ENCODE data around the gene GPC5. TPM values are rescaled to one million over a fixed set of nuclear protein-coding genes. Genes with fewer than 3 reads are reported as not detected.

GPC5 gene
- total and polyA plus RNA-seq, 2 donors = 0.06 to 5.0 TPM

GRCh38 chr13:91510058-91510457 is 111.6 kb downstream of the GPC5 start:
- Histone ChIP-seq H3K27ac (ENCODE audit: low read depth) (no peak overlapping the region), H3K36me3 (ENCODE audit: insufficient read depth) (no peaks in the 10 kb centered on the region), H3K4me3 (ENCODE audit: low read depth, low read length) (no peak overlapping the region), H3K4me1 (ENCODE audit: insufficient read depth) (no peaks in the 10 kb centered on the region)
- WGBS = 52% methylated on average over 2 of the region's 2 CpGs
- DNase-seq (ENCODE audit: extremely low spot score) = no peak

GRCh38 chr13:91513790-91514189 is 115.4 kb downstream of the GPC5 start:
- DNase-seq (ENCODE audit: extremely low spot score) = no peak
- no peak overlapping the region for H3K4me3 ChIP-seq (ENCODE audit: low read depth, low read length)
- H3K27ac ChIP-seq (ENCODE audit: low read depth) = no peak overlapping the region
- 72% methylated on average over 1 of the region's 1 CpG for WGBS
- no peaks in the 10 kb centered on the region for H3K4me1 ChIP-seq (ENCODE audit: insufficient read depth)
- no peaks in the 10 kb centered on the region for H3K36me3 ChIP-seq (ENCODE audit: insufficient read depth)

- WGBS = 89% methylated on average over 3 of the region's 3 CpGs
- H3K27ac ChIP-seq (ENCODE audit: low read depth) = no peak overlapping the region
- no peak for DNase-seq (ENCODE audit: extremely low spot score)
- no peaks in the 10 kb centered on the region for H3K36me3 ChIP-seq (ENCODE audit: insufficient read depth)
- no peaks in the 10 kb centered on the region for H3K4me1 ChIP-seq (ENCODE audit: insufficient read depth)
- H3K4me3 ChIP-seq (ENCODE audit: low read depth, low read length) = no peak overlapping the region
Measured at GRCh38 chr13:91516799-91517198, 118.4 kb downstream of the GPC5 start.

- Histone ChIP-seq H3K4me1 (ENCODE audit: insufficient read depth) (peaks cover 1% of the 10 kb centered on the region), H3K4me3 (ENCODE audit: low read depth, low read length) (no peak overlapping the region), H3K36me3 (ENCODE audit: insufficient read depth) (no peaks in the 10 kb centered on the region), H3K27ac (ENCODE audit: low read depth) (no peak overlapping the region)
- no peak for DNase-seq (ENCODE audit: extremely low spot score)
Measured at GRCh38 chr13:91520952-91521351, 122.5 kb downstream of the GPC5 start.

- no peak overlapping the region for H3K27ac ChIP-seq (ENCODE audit: low read depth)
- WGBS = 49% methylated on average over 3 of the region's 3 CpGs
- H3K4me1 ChIP-seq (ENCODE audit: insufficient read depth) = peaks cover 1% of the 10 kb centered on the region
- no peak overlapping the region for H3K4me3 ChIP-seq (ENCODE audit: low read depth, low read length)
- H3K36me3 ChIP-seq (ENCODE audit: insufficient read depth) = no peaks in the 10 kb centered on the region
- no peak for DNase-seq (ENCODE audit: extremely low spot score)
Measured at GRCh38 chr13:91523116-91523515, 124.7 kb downstream of the GPC5 start.

GRCh38 chr13:91526543-91527033 is 128.2 kb downstream of the GPC5 start:
- WGBS = 85% methylated on average over 3 of the region's 3 CpGs
- no peak overlapping the region for H3K27ac ChIP-seq (ENCODE audit: low read depth)
- H3K4me1 ChIP-seq (ENCODE audit: insufficient read depth) = peaks cover 1% of the 10 kb centered on the region
- no peaks in the 10 kb centered on the region for H3K36me3 ChIP-seq (ENCODE audit: insufficient read depth)
- no peak for DNase-seq (ENCODE audit: extremely low spot score)
- no peak overlapping the region for H3K4me3 ChIP-seq (ENCODE audit: low read depth, low read length)

GRCh38 chr13:91529739-91530482 is 131.5 kb downstream of the GPC5 start:
- no peak for DNase-seq (ENCODE audit: extremely low spot score)
- WGBS = 89% methylated on average over 3 of the region's 3 CpGs
- no peak overlapping the region for H3K27ac ChIP-seq (ENCODE audit: low read depth)
- H3K36me3 ChIP-seq (ENCODE audit: insufficient read depth) = no peaks in the 10 kb centered on the region
- H3K4me3 ChIP-seq (ENCODE audit: low read depth, low read length) = no peak overlapping the region
- no peaks in the 10 kb centered on the region for H3K4me1 ChIP-seq (ENCODE audit: insufficient read depth)

- WGBS = 56% methylated on average over 2 of the region's 2 CpGs
Measured at GRCh38 chr13:91531646-91532045, 133.2 kb downstream of the GPC5 start.

GRCh38 chr13:91533354-91533753 is 134.9 kb downstream of the GPC5 start:
- DNase-seq (ENCODE audit: extremely low spot score) = no peak
- H3K27ac ChIP-seq (ENCODE audit: low read depth) = no peak overlapping the region
- H3K4me3 ChIP-seq (ENCODE audit: low read depth, low read length) = no peak overlapping the region
- WGBS = 76% methylated on average over 2 of the region's 2 CpGs
- H3K36me3 ChIP-seq (ENCODE audit: insufficient read depth) = no peaks in the 10 kb centered on the region
- H3K4me1 ChIP-seq (ENCODE audit: insufficient read depth) = no peaks in the 10 kb centered on the region

More at GRCh38 chr13:91531646-91532045, 133.2 kb downstream of the GPC5 start:
- Histone ChIP-seq H3K27ac (ENCODE audit: low read depth) (no peak overlapping the region), H3K4me3 (ENCODE audit: low read depth, low read length) (no peak overlapping the region), H3K36me3 (ENCODE audit: insufficient read depth) (no peaks in the 10 kb centered on the region), H3K4me1 (ENCODE audit: insufficient read depth) (no peaks in the 10 kb centered on the region)
- DNase-seq (ENCODE audit: extremely low spot score) = no peak

GRCh38 chr13:91534996-91535395 is 136.6 kb downstream of the GPC5 start:
- no peak for DNase-seq (ENCODE audit: extremely low spot score)
- no peak overlapping the region for H3K27ac ChIP-seq (ENCODE audit: low read depth)
- no peak overlapping the region for H3K4me3 ChIP-seq (ENCODE audit: low read depth, low read length)
- H3K36me3 ChIP-seq (ENCODE audit: insufficient read depth) = no peaks in the 10 kb centered on the region
- WGBS = 91% methylated on average over 2 of the region's 2 CpGs
- H3K4me1 ChIP-seq (ENCODE audit: insufficient read depth) = no peaks in the 10 kb centered on the region

GRCh38 chr13:91537376-91537775 is 139.0 kb downstream of the GPC5 start:
- H3K36me3 ChIP-seq (ENCODE audit: insufficient read depth) = no peaks in the 10 kb centered on the region
- no peaks in the 10 kb centered on the region for H3K4me1 ChIP-seq (ENCODE audit: insufficient read depth)
- 81% methylated on average over 2 of the region's 2 CpGs for WGBS
- H3K27ac ChIP-seq (ENCODE audit: low read depth) = no peak overlapping the region
- no peak for DNase-seq (ENCODE audit: extremely low spot score)
- H3K4me3 ChIP-seq (ENCODE audit: low read depth, low read length) = no peak overlapping the region

- DNase-seq (ENCODE audit: extremely low spot score) = no peak
- Histone ChIP-seq H3K36me3 (ENCODE audit: insufficient read depth) (no peaks in the 10 kb centered on the region), H3K27ac (ENCODE audit: low read depth) (no peak overlapping the region), H3K4me3 (ENCODE audit: low read depth, low read length) (no peak overlapping the region), H3K4me1 (ENCODE audit: insufficient read depth) (no peaks in the 10 kb centered on the region)
- WGBS = 73% methylated on average over 3 of the region's 3 CpGs
Measured at GRCh38 chr13:91539286-91540157, 141.1 kb downstream of the GPC5 start.

- H3K27ac ChIP-seq (ENCODE audit: low read depth) = no peak overlapping the region
- no peaks in the 10 kb centered on the region for H3K4me1 ChIP-seq (ENCODE audit: insufficient read depth)
- DNase-seq (ENCODE audit: extremely low spot score) = no peak
- 67% methylated on average over 1 of the region's 1 CpG for WGBS
- no peaks in the 10 kb centered on the region for H3K36me3 ChIP-seq (ENCODE audit: insufficient read depth)
- H3K4me3 ChIP-seq (ENCODE audit: low read depth, low read length) = no peak overlapping the region
Measured at GRCh38 chr13:91540158-91540736, 141.8 kb downstream of the GPC5 start.

- Histone ChIP-seq H3K36me3 (ENCODE audit: insufficient read depth) (no peaks in the 10 kb centered on the region), H3K4me3 (ENCODE audit: low read depth, low read length) (no peak overlapping the region), H3K4me1 (ENCODE audit: insufficient read depth) (no peaks in the 10 kb centered on the region), H3K27ac (ENCODE audit: low read depth) (no peak overlapping the region)
- DNase-seq (ENCODE audit: extremely low spot score) = no peak
- WGBS = 26% methylated on average over 3 of the region's 3 CpGs
Measured at GRCh38 chr13:91544723-91545122, 146.3 kb downstream of the GPC5 start.
